Activated B cell treated with CpG ODN at 0.5 μM for 24 hours (primary cell): ENCODE results near the gene ZMYND12. TPM values are rescaled to one million over a fixed set of nuclear protein-coding genes. Genes with fewer than 3 reads are reported as not detected.

Experiments used
- ATAC-seq: fragments of 200-7000 bp; cut with Tn5 transposase; one replicate; pipeline ENCODE4 v1.10.0; 2021; ENCODE audit warnings: low read depth, mild to moderate bottlenecking, moderate library complexity
- CTCF ChIA-PET: fragments of 350-600 bp; sonication (Branson Sonifier 250); formaldehyde crosslinking; loops from one replicate; lab custom pipeline; 2021; ENCODE audit warnings: antibody characterized with exemption; lab: Charles Lee
- POLR2A ChIA-PET: fragments of 350-600 bp; sonication (Branson Sonifier 250); formaldehyde crosslinking; loops from one replicate; lab custom pipeline; 2021; ENCODE audit warnings: antibody characterized with exemption; lab: Charles Lee
- DNase-seq: peaks from one replicate; pipeline ENCODE4 v3.0.0; 2022
- H3K27ac Mint-ChIP-seq: one replicate; pipeline ENCODE4 v1.8.0; 2020; ENCODE audit warnings: mixed read lengths
- H3K27me3 Mint-ChIP-seq: one replicate; pipeline ENCODE4 v1.8.0; 2021; ENCODE audit warnings: mixed read lengths
- H3K36me3 Mint-ChIP-seq: one replicate; pipeline ENCODE4 v1.8.0; 2021; ENCODE audit warnings: low read depth, mixed read lengths
- H3K4me1 Mint-ChIP-seq: one replicate; pipeline ENCODE4 v1.8.0; 2021; ENCODE audit warnings: mixed read lengths
- H3K4me3 Mint-ChIP-seq: one replicate; pipeline ENCODE4 v1.8.0; 2020; ENCODE audit warnings: mild to moderate bottlenecking, mixed read lengths
- H3K9me3 Mint-ChIP-seq: one replicate; pipeline ENCODE4 v1.8.0; 2020; ENCODE audit warnings: mixed read lengths
- intact Hi-C: fragments of 100-400 bp; cut with micrococcal nuclease; formaldehyde crosslinking; loops from one replicate; pipeline ENCODE4 v1.15.1; 2024
- total RNA-seq: library from RNA; stranded (reverse); gene quantifications from 2 replicates; pipeline ENCODE4 v1.2.3, GENCODE V29; 2022
- TF ChIP-seq, protein P1 (sequence below): fragments of 200-600 bp; IDR thresholded peaks from one replicate; pipeline ENCODE4 v1.8.0; 2022; ENCODE audit warnings: antibody characterized with exemption, mild to moderate bottlenecking

Gene ZMYND12
- total RNA-seq, 1 donor from 2014 or later: 0.53 TPM

DNA sequence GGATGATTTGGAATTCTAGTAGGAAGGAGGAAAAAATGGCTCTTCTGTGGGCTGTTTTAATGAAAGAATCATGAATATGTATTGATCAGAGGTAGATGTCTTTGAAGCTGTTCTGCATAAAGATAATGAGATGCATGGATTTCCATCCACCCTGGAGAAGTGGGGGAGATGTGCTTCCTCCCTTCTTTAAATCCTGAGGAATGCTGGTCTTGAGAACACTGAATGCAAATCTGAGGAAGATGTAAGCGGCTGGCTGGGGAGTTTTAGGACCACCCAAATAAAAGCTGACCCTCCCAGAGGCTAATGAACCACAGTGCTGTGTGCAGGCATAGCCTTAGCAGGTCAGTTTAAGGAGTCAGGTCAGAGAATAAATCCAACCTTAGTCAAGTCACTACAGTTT is 37.3 kb downstream of the ZMYND12 start:
- intact Hi-C loops: no loop called here
- no peaks in the 10 kb centered on the region for H3K36me3 Mint-ChIP-seq

DNA sequence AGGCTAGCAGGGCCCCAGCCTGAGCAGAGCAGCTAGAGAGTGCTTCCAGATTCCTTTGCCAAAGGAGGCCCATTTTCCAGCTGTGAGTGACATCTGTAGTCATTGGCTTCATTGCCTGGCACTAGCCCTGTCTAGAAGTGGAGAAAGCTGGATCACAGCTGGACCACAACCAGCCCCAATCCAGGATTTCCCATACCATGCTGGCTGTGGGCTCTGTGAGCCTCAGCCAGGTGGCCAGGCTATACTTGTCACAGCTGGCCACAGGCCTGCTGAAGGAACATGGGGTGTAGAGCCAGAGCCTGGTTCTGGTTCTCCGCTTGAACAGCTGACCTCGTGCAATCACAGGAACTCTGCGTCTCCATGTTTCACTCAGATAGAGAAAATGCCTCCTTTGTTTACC is 38.7 kb downstream of the ZMYND12 start:
- H3K4me1 Mint-ChIP-seq: no peaks in the 10 kb centered on the region
- ATAC-seq: no peak
- H3K4me3 Mint-ChIP-seq: no peak overlapping the region
- no peak for DNase-seq
- no peaks in the 10 kb centered on the region for H3K36me3 Mint-ChIP-seq
- CTCF ChIA-PET: no interaction called here
- intact Hi-C loops: no loop called here
- H3K27me3 Mint-ChIP-seq: peaks cover 27% of the 10 kb centered on the region
- POLR2A ChIA-PET: interaction anchor here (0.7 kb wide), 1 partner anchor 52 kb away, joined by 4 read pairs; no protein-coding TSS in a partner anchor
- no peaks in the 10 kb centered on the region for H3K9me3 Mint-ChIP-seq
- TF ChIP-seq, protein P1, sequence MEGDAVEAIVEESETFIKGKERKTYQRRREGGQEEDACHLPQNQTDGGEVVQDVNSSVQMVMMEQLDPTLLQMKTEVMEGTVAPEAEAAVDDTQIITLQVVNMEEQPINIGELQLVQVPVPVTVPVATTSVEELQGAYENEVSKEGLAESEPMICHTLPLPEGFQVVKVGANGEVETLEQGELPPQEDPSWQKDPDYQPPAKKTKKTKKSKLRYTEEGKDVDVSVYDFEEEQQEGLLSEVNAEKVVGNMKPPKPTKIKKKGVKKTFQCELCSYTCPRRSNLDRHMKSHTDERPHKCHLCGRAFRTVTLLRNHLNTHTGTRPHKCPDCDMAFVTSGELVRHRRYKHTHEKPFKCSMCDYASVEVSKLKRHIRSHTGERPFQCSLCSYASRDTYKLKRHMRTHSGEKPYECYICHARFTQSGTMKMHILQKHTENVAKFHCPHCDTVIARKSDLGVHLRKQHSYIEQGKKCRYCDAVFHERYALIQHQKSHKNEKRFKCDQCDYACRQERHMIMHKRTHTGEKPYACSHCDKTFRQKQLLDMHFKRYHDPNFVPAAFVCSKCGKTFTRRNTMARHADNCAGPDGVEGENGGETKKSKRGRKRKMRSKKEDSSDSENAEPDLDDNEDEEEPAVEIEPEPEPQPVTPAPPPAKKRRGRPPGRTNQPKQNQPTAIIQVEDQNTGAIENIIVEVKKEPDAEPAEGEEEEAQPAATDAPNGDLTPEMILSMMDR: no peak
- no peak overlapping the region for H3K27ac Mint-ChIP-seq

More for the DNA sequence above, 37.3 kb downstream of the ZMYND12 start:
- H3K27me3 Mint-ChIP-seq: peaks cover 25% of the 10 kb centered on the region
- POLR2A ChIA-PET: no interaction called here
- H3K9me3 Mint-ChIP-seq: no peaks in the 10 kb centered on the region
- no peak for DNase-seq
- no peaks in the 10 kb centered on the region for H3K4me1 Mint-ChIP-seq
- H3K4me3 Mint-ChIP-seq: no peak overlapping the region
- TF ChIP-seq, protein P1: no peak
- CTCF ChIA-PET: no interaction called here
- ATAC-seq: no peak
- no peak overlapping the region for H3K27ac Mint-ChIP-seq

DNA sequence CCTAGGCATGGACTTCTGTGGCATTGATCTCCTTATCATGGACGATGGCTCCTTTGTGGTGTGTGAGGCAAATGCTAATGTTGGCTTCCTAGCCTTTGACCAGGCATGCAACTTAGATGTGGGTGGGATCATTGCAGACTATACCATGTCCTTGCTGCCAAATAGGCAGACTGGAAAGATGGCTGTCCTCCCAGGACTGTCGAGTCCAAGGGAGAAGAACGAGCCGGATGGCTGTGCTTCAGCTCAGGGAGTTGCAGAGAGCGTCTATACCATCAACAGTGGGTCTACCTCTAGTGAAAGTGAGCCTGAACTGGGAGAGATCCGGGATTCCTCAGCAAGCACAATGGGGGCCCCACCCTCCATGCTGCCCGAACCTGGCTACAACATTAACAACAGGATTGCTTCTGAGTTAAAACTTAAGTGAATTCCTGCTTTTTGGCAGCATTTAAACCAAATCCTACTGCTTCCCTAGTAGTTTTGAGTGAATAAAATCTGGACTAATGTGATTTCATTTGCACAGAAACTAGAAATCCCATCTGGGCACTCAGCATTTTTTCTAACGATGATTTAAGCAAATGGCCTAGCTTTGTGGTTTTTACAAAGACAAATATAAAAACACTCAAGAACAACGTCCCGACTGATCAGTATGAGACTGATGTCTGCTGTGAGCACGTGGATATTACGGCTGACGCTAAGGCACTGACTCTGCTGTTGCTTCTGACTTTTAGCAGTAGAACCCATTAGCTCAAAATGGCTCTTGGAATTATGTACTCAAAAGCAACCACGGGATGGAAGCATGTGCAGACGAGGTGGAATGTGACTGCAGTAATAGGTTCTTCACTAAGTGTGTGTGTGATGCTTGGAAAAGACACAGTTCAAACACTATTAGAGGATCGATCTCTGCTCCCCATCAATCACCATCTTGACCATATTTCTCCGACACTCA is 41.0 kb downstream of the ZMYND12 start:
- no peak overlapping the region for H3K27ac Mint-ChIP-seq
- TF ChIP-seq, protein P1: no peak
- intact Hi-C loops: no loop called here
- H3K4me1 Mint-ChIP-seq: no peaks in the 10 kb centered on the region
- no peak for ATAC-seq
- H3K36me3 Mint-ChIP-seq: no peaks in the 10 kb centered on the region
- no peak overlapping the region for H3K4me3 Mint-ChIP-seq
- ChIA-PET CTCF (no interaction called here), POLR2A (no interaction called here)
- H3K27me3 Mint-ChIP-seq: peaks cover 13% of the 10 kb centered on the region
- no peaks in the 10 kb centered on the region for H3K9me3 Mint-ChIP-seq
- DNase-seq: no peak

DNA sequence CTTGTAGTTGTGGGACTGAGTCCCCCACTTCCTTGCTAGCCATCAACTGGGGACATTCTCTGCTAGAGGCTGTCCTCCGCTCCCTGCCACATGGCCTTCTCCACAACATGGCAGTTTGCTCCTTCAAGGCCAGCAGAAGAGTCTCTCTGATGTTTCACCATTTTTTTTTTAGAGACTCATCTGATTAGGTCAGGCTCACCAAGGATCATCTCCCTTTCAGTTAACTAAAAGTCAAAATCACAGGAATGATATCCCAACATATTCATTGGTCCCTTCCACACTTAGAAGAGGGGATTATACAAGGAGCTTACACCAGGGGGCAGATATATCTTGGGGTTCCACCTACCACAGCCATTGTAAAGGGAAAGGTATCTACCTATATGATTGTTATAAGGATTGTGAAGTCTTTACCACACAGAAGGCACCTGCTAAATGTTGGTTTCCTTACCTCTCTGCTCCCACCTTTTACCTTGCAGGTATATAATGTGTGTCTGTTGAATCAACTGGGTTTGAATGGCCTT is 51.9 kb downstream of the ZMYND12 start:
- intact Hi-C loops: no loop called here
- Mint-ChIP-seq H3K36me3 (no peaks in the 10 kb centered on the region), H3K9me3 (no peaks in the 10 kb centered on the region), H3K27ac (no peak overlapping the region), H3K27me3 (peaks cover 9% of the 10 kb centered on the region), H3K4me1 (no peaks in the 10 kb centered on the region), H3K4me3 (no peak overlapping the region)
- TF ChIP-seq, protein P1: no peak
- ChIA-PET CTCF (no interaction called here), POLR2A (no interaction called here)
- DNase-seq (no peak), ATAC-seq (no peak)

DNA sequence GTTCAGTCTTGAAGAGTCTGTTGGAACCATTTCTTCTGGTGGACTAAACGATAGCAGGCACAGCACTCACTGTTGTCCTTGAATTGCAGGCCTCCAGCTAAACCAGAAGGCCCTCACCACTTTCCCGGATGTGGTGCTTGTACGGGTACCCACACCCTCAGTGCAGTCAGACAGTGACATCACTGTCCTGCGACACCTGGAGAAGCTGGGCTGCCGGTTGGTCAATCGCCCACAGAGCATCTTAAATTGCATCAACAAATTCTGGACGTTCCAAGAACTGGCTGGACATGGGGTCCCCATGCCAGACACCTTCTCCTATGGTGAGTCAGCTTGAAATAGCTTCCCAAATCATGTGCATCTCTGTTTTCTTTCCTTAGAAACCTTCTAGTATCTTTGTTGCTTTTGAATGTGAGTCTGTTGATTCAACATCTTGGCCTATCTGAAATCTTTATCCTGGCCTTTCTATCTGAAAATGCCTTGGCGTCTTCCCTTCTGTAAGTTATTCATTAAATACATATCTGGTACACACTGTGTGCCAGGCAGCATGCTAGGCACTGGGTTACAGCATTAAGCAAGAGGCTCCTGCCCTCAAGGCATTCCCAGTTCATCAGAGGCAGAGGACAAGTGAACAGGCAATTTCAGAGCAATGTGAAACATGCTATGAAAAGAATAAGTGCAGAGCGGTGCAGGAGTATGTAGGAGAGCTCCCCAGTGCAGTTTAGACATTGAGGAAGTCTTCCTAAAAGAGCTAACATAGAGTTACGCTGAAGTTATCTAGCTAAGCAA is 56.3 kb downstream of the ZMYND12 start:
- no peaks in the 10 kb centered on the region for H3K36me3 Mint-ChIP-seq
- TF ChIP-seq, protein P1: no peak
- no peak overlapping the region for H3K27ac Mint-ChIP-seq
- H3K9me3 Mint-ChIP-seq: no peaks in the 10 kb centered on the region
- intact Hi-C loops: no loop called here
- H3K4me3 Mint-ChIP-seq: no peak overlapping the region
- ChIA-PET CTCF (no interaction called here), POLR2A (no interaction called here)
- no peaks in the 10 kb centered on the region for H3K4me1 Mint-ChIP-seq
- H3K27me3 Mint-ChIP-seq: peaks cover 4% of the 10 kb centered on the region
- ATAC-seq: no peak
- no peak for DNase-seq
